Activated CD8-positive, alpha-beta memory T cell treated with anti-CD3 and anti-CD28 coated beads, Interleukin-2, amount 50 U/mL, for 1 hour (primary cell): ENCODE measurements around the gene RASGRP2.
A peak's percentile ranks its signal among the peaks of the same experiment; 100 is the strongest.

ENCODE experiments used
- DNase-seq: peaks from one replicate; pipeline ENCODE4 v3.0.0-alpha.2; 2020; ENCODE audit errors: extremely low read depth

RASGRP2 gene

GRCh38 chr11:64771861-64772260 lies 27.9 kb upstream of the RASGRP2 start:
- DNase-seq: no peak

- DNase-seq: no peak
Measured at GRCh38 chr11:64770120-64770519, 26.2 kb upstream of the RASGRP2 start.

GRCh38 chr11:64769283-64769682 lies 25.3 kb upstream of the RASGRP2 start:
- DNase-seq: no peak

GRCh38 chr11:64768300-64768694 lies 24.4 kb upstream of the RASGRP2 start:
- DNase-seq: no peak

- peak; percentile 58 for DNase-seq
Measured at GRCh38 chr11:64767344-64768299, 23.7 kb upstream of the RASGRP2 start.

GRCh38 chr11:64766881-64767280 lies 22.9 kb upstream of the RASGRP2 start:
- no peak for DNase-seq

GRCh38 chr11:64765851-64766665 lies 22.1 kb upstream of the RASGRP2 start:
- DNase-seq: no peak

- DNase-seq: no peak
Measured at GRCh38 chr11:64765291-64765850, 21.4 kb upstream of the RASGRP2 start.

GRCh38 chr11:64764753-64765152 lies 20.8 kb upstream of the RASGRP2 start:
- no peak for DNase-seq

- DNase-seq: peak; percentile 62
Measured at GRCh38 chr11:64764040-64764611, 20.2 kb upstream of the RASGRP2 start.

GRCh38 chr11:64763526-64764039 lies 19.6 kb upstream of the RASGRP2 start:
- no peak for DNase-seq

- DNase-seq: no peak
Measured at GRCh38 chr11:64762674-64763525, 19.0 kb upstream of the RASGRP2 start.

GRCh38 chr11:64762277-64762673 lies 18.3 kb upstream of the RASGRP2 start:
- DNase-seq: no peak

- no peak for DNase-seq
Measured at GRCh38 chr11:64760759-64761420, 16.9 kb upstream of the RASGRP2 start.

GRCh38 chr11:64759722-64760719 lies 16.1 kb upstream of the RASGRP2 start, which contains the start of gene PYGM:
PYGM (minus strand) TSS chr11:64759974; CDS start chr11:64759898, 76 bp downstream.
- DNase-seq: no peak

GRCh38 chr11:64759131-64759721 lies 15.3 kb upstream of the RASGRP2 start:
- no peak for DNase-seq

GRCh38 chr11:64758330-64759079 lies 14.6 kb upstream of the RASGRP2 start:
- no peak for DNase-seq
